ENCODE measurements around the gene UNC79. TPM values are rescaled to one million over a fixed set of nuclear protein-coding genes. Genes with fewer than 3 reads are reported as not detected.

UNC79 gene
- total RNA-seq, 2 donors from 2014 or later, result 0.78 to 3.3 TPM

- H3K27ac ChIP-seq, result no peak overlapping the region
- no peaks in the 10 kb centered on the region for H3K4me1 ChIP-seq
- no peak overlapping the region for H3K4me3 ChIP-seq
- TF ChIP-seq, protein P1, sequence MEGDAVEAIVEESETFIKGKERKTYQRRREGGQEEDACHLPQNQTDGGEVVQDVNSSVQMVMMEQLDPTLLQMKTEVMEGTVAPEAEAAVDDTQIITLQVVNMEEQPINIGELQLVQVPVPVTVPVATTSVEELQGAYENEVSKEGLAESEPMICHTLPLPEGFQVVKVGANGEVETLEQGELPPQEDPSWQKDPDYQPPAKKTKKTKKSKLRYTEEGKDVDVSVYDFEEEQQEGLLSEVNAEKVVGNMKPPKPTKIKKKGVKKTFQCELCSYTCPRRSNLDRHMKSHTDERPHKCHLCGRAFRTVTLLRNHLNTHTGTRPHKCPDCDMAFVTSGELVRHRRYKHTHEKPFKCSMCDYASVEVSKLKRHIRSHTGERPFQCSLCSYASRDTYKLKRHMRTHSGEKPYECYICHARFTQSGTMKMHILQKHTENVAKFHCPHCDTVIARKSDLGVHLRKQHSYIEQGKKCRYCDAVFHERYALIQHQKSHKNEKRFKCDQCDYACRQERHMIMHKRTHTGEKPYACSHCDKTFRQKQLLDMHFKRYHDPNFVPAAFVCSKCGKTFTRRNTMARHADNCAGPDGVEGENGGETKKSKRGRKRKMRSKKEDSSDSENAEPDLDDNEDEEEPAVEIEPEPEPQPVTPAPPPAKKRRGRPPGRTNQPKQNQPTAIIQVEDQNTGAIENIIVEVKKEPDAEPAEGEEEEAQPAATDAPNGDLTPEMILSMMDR (IDR thresholded peaks at IDR 0.05), result no peak
- no peak for TF ChIP-seq POLR2A (IDR thresholded peaks at IDR 0.05)
- no peaks in the 10 kb centered on the region for H3K9me3 ChIP-seq
- DNase-seq, result no peak
- no peak for ATAC-seq
- intact Hi-C loops (cut with DNase I), result no loop called here
- no peaks in the 10 kb centered on the region for H3K36me3 ChIP-seq (replicated peaks in 1 of 2; ENCODE audit: insufficient read depth in 1 of 2, low read depth in 2 of 2)
- H3K27me3 ChIP-seq, result no peaks in the 10 kb centered on the region
Measured at GRCh38 chr14:93675651-93676050, 244.9 kb downstream of the UNC79 start.

- Histone ChIP-seq H3K27ac (no peak overlapping the region), H3K4me3 (no peak overlapping the region), H3K4me1 (no peaks in the 10 kb centered on the region), H3K36me3 (replicated peaks in 1 of 2; ENCODE audit: insufficient read depth in 1 of 2, low read depth in 2 of 2) (no peaks in the 10 kb centered on the region), H3K9me3 (no peaks in the 10 kb centered on the region), H3K27me3 (no peaks in the 10 kb centered on the region)
- no peak for ATAC-seq
- WGBS, 2 donors, result 88 to 89% methylated on average over 2 of the region's 2 CpGs
- no peak for DNase-seq
- no peak for TF ChIP-seq POLR2A (IDR thresholded peaks at IDR 0.05)
- TF ChIP-seq, protein P1 (IDR thresholded peaks at IDR 0.05), result no peak
- intact Hi-C loops (cut with DNase I), result no loop called here
Measured at GRCh38 chr14:93676416-93676958, 245.7 kb downstream of the UNC79 start.

- Histone ChIP-seq H3K9me3 (no peaks in the 10 kb centered on the region), H3K36me3 (replicated peaks in 1 of 2; ENCODE audit: insufficient read depth in 1 of 2, low read depth in 2 of 2) (no peaks in the 10 kb centered on the region), H3K4me1 (no peaks in the 10 kb centered on the region), H3K27me3 (no peaks in the 10 kb centered on the region), H3K27ac (no peak overlapping the region), H3K4me3 (no peak overlapping the region)
- TF ChIP-seq, protein P1 (IDR thresholded peaks at IDR 0.05), result no peak
- TF ChIP-seq POLR2A (IDR thresholded peaks at IDR 0.05), result no peak
- no peak for ATAC-seq
- intact Hi-C loops (cut with DNase I), result no loop called here
- no peak for DNase-seq
- 73 to 76% methylated on average over 2 of the region's 2 CpGs for WGBS, 2 donors
Measured at GRCh38 chr14:93682459-93682858, 251.7 kb downstream of the UNC79 start.

DNA sequence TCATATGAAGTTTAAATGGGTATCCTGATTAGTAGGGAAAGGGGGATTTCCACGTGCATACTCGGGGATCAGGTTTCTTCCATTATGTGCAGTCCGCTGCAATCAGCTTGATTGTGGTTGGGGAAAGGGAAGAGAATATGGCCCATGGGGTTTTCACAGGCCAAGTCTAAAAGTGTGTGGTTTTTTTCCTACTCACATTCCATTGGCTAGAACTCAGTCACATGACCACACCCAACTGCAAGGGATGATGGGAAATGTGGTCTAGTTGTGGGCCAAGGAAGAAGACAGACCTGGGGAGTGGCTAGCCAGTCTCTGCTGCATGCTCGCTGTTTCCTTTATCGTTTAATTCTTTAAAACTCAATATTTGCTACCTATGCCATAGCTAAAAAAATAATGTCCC is 252.5 kb downstream of the UNC79 start:
- DNase-seq (no peak), ATAC-seq (no peak)
- no peaks in the 10 kb centered on the region for H3K9me3 ChIP-seq
- WGBS, 2 donors, result 73 to 83% methylated on average over 5 of the region's 5 CpGs
- TF ChIP-seq, protein P1 (IDR thresholded peaks at IDR 0.05), result no peak
- TF ChIP-seq POLR2A (IDR thresholded peaks at IDR 0.05), result no peak
- H3K27me3 ChIP-seq, result no peaks in the 10 kb centered on the region
- H3K4me1 ChIP-seq, result no peaks in the 10 kb centered on the region
- H3K27ac ChIP-seq, result no peak overlapping the region
- no peaks in the 10 kb centered on the region for H3K36me3 ChIP-seq (replicated peaks in 1 of 2; ENCODE audit: insufficient read depth in 1 of 2, low read depth in 2 of 2)
- H3K4me3 ChIP-seq, result no peak overlapping the region
- intact Hi-C loops (cut with DNase I), result no loop called here

DNA sequence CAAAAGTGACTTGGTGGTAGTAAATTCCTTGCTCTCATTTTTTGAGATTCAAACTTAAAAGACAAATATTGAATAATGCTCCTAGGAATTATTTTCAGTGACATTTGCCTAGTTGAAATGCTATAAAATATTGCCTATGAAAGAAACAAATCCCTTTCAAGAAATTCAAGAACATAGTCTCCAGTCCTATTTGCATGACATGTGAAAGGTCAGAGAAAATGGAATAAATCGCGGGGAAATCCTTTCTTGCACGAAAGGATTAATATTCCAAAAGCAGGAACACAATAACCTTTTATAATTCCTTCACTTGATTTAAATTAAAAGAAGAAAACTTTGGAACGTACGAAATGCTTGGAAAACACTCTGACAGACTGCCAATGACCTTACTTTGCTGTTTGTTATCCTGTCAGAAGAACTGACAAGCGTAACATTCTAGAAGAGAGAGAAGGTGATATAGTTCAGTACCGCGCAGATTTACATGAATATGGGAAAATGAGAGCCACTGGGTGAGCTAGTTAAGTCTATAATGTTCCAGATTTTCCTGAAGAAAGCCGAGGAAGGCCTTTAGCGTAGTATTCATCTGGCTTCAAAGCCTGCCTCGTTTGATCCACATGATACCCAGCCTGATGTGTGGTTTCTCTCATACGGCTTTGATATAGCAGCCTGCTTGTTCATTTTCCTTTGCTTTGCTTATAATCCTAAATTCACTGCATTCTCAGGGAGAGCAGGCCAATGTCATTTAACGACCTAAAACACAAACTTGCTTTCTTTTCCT is 254.6 kb downstream of the UNC79 start:
- H3K9me3 ChIP-seq, result no peaks in the 10 kb centered on the region
- no peak overlapping the region for H3K27ac ChIP-seq
- no peaks in the 10 kb centered on the region for H3K36me3 ChIP-seq (replicated peaks in 1 of 2; ENCODE audit: insufficient read depth in 1 of 2, low read depth in 2 of 2)
- ATAC-seq, result no peak
- DNase-seq, result no peak
- intact Hi-C loops (cut with DNase I), result no loop called here
- no peak overlapping the region for H3K4me3 ChIP-seq
- WGBS, 2 donors, result 87% methylated on average over 13 of the region's 13 CpGs
- no peaks in the 10 kb centered on the region for H3K27me3 ChIP-seq
- TF ChIP-seq, protein P1 (IDR thresholded peaks at IDR 0.05), result no peak
- no peak for TF ChIP-seq POLR2A (IDR thresholded peaks at IDR 0.05)
- no peaks in the 10 kb centered on the region for H3K4me1 ChIP-seq
